HUDEP-2 (cell line): ENCODE results near the gene CACNA1D.

ENCODE experiments used
- DNase-seq, 76 experiments: peaks; one replicate each; lab custom pipeline; 2025; ENCODE audit not compliant: unreplicated experiment in 76 of 76; lab: John Stamatoyannopoulos, UW

CACNA1D gene

GRCh38 chr3:53863145-53863544, 368.7 kb downstream of the CACNA1D start:
- no peak for DNase-seq
